Upper lobe of left lung (tissue), 4 donors: ENCODE data around the gene CSE1L.

ENCODE experiments used
- EP300 ChIP-seq, 4 donors: sonication (generic); formaldehyde crosslinking; IDR thresholded peaks; one replicate each; pipeline ENCODE4 v1.5.1; 2017; ENCODE audit warnings: antibody characterized with exemption in 4 of 4, control low read depth in 2 of 4
- TF ChIP-seq, protein P1 (sequence below), 6 experiments: fragments of 450-650 bp in 4 of 6; fragments of 200-600 bp in 2 of 6; sonication (generic) in 2 of 6; IDR thresholded peaks; one replicate each; pipeline ENCODE4 v1.5.1; 2016 to 2019; ENCODE audit warnings: antibody characterized with exemption in 6 of 6

DNA sequence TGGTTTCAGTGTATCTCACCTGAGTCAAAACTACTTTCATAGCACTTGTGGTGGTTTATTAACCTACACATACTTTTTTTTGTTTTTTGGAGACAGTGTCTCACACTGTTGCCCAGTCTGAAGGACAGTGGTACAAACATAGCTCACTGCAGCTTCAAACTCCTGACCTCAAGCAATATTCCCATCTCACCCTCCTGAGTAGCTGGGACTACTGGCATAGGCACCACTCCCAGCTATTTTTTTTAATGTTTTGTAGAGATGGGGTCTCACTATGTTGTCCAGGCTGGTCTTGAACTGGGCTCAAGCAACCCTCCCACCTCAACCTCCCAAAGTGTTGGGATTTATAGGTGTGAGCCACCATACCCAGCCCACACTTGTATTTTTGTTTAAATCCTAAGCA, 92.3 kb downstream of the CSE1L start:
- TF ChIP-seq, protein P1, sequence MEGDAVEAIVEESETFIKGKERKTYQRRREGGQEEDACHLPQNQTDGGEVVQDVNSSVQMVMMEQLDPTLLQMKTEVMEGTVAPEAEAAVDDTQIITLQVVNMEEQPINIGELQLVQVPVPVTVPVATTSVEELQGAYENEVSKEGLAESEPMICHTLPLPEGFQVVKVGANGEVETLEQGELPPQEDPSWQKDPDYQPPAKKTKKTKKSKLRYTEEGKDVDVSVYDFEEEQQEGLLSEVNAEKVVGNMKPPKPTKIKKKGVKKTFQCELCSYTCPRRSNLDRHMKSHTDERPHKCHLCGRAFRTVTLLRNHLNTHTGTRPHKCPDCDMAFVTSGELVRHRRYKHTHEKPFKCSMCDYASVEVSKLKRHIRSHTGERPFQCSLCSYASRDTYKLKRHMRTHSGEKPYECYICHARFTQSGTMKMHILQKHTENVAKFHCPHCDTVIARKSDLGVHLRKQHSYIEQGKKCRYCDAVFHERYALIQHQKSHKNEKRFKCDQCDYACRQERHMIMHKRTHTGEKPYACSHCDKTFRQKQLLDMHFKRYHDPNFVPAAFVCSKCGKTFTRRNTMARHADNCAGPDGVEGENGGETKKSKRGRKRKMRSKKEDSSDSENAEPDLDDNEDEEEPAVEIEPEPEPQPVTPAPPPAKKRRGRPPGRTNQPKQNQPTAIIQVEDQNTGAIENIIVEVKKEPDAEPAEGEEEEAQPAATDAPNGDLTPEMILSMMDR (IDR thresholded peaks at IDR 0.05) = no peak
- TF ChIP-seq EP300 (IDR thresholded peaks at IDR 0.05) = no peak
